DOHH2 (cell line): Measurements from ENCODE around the gene SHB.

Source experiments
- H3F3A ChIP-seq: fragments of 200-600 bp; sonication (generic), shearing (Covaris generic); 2 replicates; pipeline ENCODE4 v1.6.0; 2016; ENCODE audit warnings: antibody characterized with exemption, mild to moderate bottlenecking; ENCODE audit not compliant: control insufficient read depth, insufficient read depth
- H3K27ac ChIP-seq: fragments of 200-600 bp; sonication (generic); 2 replicates; pipeline ENCODE4 v1.5.1; 2014; ENCODE audit warnings: low read depth, mild to moderate bottlenecking, low read length, moderate library complexity
- H3K27me3 ChIP-seq: fragments of 200-600 bp; sonication (generic); 2 replicates; pipeline ENCODE4 v1.6.1; 2014; ENCODE audit warnings: mild to moderate bottlenecking, low read length, mixed read lengths; ENCODE audit not compliant: control insufficient read depth
- H3K36me3 ChIP-seq: fragments of 200-600 bp; sonication (generic); 2 replicates; pipeline ENCODE4 v1.6.1; 2014; ENCODE audit warnings: mild to moderate bottlenecking, low read length, moderate library complexity, mixed read lengths; ENCODE audit not compliant: control insufficient read depth
- H3K4me1 ChIP-seq: fragments of 200-600 bp; sonication (generic); 2 replicates; pipeline ENCODE4 v1.6.1; 2014; ENCODE audit warnings: mild to moderate bottlenecking, low read length, mixed read lengths; ENCODE audit not compliant: control insufficient read depth
- H3K4me2 ChIP-seq: fragments of 200-600 bp; sonication (generic); 2 replicates; pipeline ENCODE4 v1.6.0; 2014; ENCODE audit warnings: mild to moderate bottlenecking, low read length, moderate library complexity
- H3K4me3 ChIP-seq: fragments of 200-600 bp; sonication (generic); 2 replicates; pipeline ENCODE4 v1.5.1; 2014; ENCODE audit warnings: mild to moderate bottlenecking, low read length, mixed read lengths
- H3K79me2 ChIP-seq: fragments of 200-600 bp; sonication (generic); 2 replicates; pipeline ENCODE4 v1.6.1; 2014; ENCODE audit warnings: mild to moderate bottlenecking, low read length, mixed read lengths; ENCODE audit not compliant: control insufficient read depth
- H3K9me2 ChIP-seq: fragments of 200-600 bp; sonication (generic); replicated peaks from 2 replicates; pipeline ENCODE4 v1.6.1; 2014; ENCODE audit warnings: mild to moderate bottlenecking, low read length, mixed read lengths; ENCODE audit not compliant: control insufficient read depth
- H3K9me3 ChIP-seq: fragments of 200-600 bp; sonication (generic); 2 replicates; pipeline ENCODE4 v1.6.1; 2014; ENCODE audit warnings: antibody characterized with exemption, low read length, mixed read lengths; ENCODE audit not compliant: control insufficient read depth, insufficient read depth
- H4K20me1 ChIP-seq: fragments of 200-600 bp; sonication (generic); 2 replicates; pipeline ENCODE4 v1.6.0; 2014; ENCODE audit warnings: low read depth, mild to moderate bottlenecking, antibody characterized with exemption, low read length, moderate library complexity; ENCODE audit not compliant: control insufficient read depth, insufficient read depth
- EZH2phosphoT487 ChIP-seq: fragments of 200-600 bp; sonication (generic); IDR thresholded peaks from 2 replicates; pipeline ENCODE4 v1.6.1; 2017; ENCODE audit warnings: borderline replicate concordance, mild to moderate bottlenecking, antibody characterized with exemption, low read length, moderate library complexity, mixed read lengths
- TF ChIP-seq, protein P1 (sequence below): fragments of 200-600 bp; sonication (generic); IDR thresholded peaks from one replicate; pipeline ENCODE4 v1.5.1; 2014; ENCODE audit warnings: antibody characterized with exemption, mild to moderate bottlenecking, low read depth, low read length; ENCODE audit not compliant: poor library complexity, severe bottlenecking

Gene SHB

DNA sequence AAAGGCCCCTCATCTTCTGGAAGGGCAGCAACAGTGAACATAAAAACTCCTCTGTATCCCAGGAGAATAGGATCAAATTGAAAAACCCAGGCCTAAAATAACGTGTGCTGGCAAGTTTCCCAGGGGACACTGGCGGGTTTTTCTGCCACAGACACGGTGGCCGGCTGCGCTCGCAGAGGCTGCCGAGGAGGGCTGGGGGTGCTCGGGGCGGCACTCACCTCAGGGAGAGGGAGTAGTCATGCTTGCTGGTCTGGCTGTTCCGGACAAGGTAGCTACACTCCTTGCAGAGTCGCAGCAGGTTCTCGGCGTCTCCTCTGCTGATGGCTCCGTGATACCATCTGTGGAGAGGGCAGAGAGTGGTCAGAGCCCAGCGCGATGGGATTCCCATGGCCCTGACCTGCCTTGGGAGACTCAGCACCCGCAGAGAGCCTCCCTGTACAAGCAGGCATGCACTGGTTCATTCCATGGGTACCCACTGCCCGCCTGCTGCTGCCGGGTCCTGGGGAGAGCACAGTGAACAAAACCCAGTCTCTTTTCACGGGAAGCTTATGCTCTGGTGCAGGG is 120.5 kb downstream of the SHB start:
- no peaks in the 10 kb centered on the region for H3K4me1 ChIP-seq
- H3K27ac ChIP-seq = no peak overlapping the region
- no peaks in the 10 kb centered on the region for H3F3A ChIP-seq

DNA sequence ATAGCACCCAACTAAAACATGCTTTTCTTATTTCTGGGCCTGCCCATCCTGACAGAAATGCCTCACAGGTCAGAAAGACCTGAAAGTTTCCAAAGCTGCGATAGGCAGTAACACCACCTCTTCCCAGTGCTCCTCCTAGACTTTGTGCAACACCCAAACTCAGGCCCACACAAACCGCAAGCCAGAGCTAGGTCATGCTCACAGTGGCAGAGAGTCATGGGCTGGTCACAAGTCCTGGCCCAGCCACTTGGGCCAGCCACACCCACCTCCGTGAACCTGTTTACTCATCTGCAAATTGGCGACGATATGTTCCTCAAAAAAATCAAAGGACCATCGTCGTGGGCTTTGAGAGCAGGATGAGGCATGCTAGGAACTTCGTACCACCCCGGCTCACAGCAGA is 121.0 kb downstream of the SHB start:
- no peaks in the 10 kb centered on the region for H3K79me2 ChIP-seq
- no peak overlapping the region for H3K27ac ChIP-seq
- no peaks in the 10 kb centered on the region for H3K36me3 ChIP-seq
- no peaks in the 10 kb centered on the region for H3K4me1 ChIP-seq
- H3K27me3 ChIP-seq = peaks cover 8% of the 10 kb centered on the region; the same call in 1 of the 2 replicates
- H3K4me2 ChIP-seq = no peak overlapping the region
- no peaks in the 10 kb centered on the region for H3K9me2 ChIP-seq
- TF ChIP-seq, protein P1, sequence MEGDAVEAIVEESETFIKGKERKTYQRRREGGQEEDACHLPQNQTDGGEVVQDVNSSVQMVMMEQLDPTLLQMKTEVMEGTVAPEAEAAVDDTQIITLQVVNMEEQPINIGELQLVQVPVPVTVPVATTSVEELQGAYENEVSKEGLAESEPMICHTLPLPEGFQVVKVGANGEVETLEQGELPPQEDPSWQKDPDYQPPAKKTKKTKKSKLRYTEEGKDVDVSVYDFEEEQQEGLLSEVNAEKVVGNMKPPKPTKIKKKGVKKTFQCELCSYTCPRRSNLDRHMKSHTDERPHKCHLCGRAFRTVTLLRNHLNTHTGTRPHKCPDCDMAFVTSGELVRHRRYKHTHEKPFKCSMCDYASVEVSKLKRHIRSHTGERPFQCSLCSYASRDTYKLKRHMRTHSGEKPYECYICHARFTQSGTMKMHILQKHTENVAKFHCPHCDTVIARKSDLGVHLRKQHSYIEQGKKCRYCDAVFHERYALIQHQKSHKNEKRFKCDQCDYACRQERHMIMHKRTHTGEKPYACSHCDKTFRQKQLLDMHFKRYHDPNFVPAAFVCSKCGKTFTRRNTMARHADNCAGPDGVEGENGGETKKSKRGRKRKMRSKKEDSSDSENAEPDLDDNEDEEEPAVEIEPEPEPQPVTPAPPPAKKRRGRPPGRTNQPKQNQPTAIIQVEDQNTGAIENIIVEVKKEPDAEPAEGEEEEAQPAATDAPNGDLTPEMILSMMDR = no peak
- no peak for TF ChIP-seq EZH2phosphoT487
- no peaks in the 10 kb centered on the region for H4K20me1 ChIP-seq
- H3K4me3 ChIP-seq = no peak overlapping the region
- H3F3A ChIP-seq = no peaks in the 10 kb centered on the region
- no peaks in the 10 kb centered on the region for H3K9me3 ChIP-seq

More for the DNA sequence above, 120.5 kb downstream of the SHB start:
- H3K36me3 ChIP-seq = no peaks in the 10 kb centered on the region
- no peaks in the 10 kb centered on the region for H3K79me2 ChIP-seq
- H3K4me2 ChIP-seq = no peak overlapping the region
- H3K9me2 ChIP-seq = no peaks in the 10 kb centered on the region
- H3K27me3 ChIP-seq = peaks cover 8% of the 10 kb centered on the region; the same call in 1 of the 2 replicates
- no peak for TF ChIP-seq EZH2phosphoT487
- TF ChIP-seq, protein P1 = no peak
- no peak overlapping the region for H3K4me3 ChIP-seq
- H3K9me3 ChIP-seq = no peaks in the 10 kb centered on the region
- H4K20me1 ChIP-seq = no peaks in the 10 kb centered on the region

DNA sequence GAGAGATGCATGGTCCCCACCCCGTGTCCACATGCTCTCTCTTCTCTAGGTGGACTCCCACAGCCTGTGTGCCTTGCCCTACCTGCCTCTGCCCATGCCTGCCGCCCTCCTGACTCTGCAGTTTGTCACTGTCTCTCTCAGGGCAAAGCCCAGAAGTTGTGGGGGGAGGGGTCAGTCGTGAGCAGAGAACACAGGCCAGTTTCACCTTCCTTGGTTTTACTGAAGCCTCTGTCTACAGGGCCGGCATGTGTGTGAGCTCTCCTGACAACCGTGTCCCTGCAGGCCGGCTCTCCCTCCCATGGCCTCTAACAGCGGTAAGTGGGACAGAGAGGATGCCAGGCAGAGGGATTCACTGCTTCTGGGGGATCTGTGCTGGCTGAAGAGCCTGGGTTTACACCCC is 121.6 kb downstream of the SHB start:
- Histone ChIP-seq H3K9me2 (no peaks in the 10 kb centered on the region), H3K36me3 (no peaks in the 10 kb centered on the region), H4K20me1 (no peaks in the 10 kb centered on the region), H3K4me2 (no peak overlapping the region), H3K79me2 (no peaks in the 10 kb centered on the region), H3F3A (no peaks in the 10 kb centered on the region), H3K4me3 (no peak overlapping the region), H3K4me1 (no peaks in the 10 kb centered on the region), H3K27ac (no peak overlapping the region), H3K27me3 (peaks cover 8% of the 10 kb centered on the region; the same call in 1 of the 2 replicates), H3K9me3 (no peaks in the 10 kb centered on the region)
- TF ChIP-seq EZH2phosphoT487 = no peak
- TF ChIP-seq, protein P1 = no peak
